ENCODE data around the gene CNNM4.

The CNNM4 gene

GRCh38 chr2:96860065-96861029 is 99.6 kb downstream of the CNNM4 start:
- no peak overlapping the region for H3K27ac ChIP-seq
- TF ChIP-seq, protein P1, sequence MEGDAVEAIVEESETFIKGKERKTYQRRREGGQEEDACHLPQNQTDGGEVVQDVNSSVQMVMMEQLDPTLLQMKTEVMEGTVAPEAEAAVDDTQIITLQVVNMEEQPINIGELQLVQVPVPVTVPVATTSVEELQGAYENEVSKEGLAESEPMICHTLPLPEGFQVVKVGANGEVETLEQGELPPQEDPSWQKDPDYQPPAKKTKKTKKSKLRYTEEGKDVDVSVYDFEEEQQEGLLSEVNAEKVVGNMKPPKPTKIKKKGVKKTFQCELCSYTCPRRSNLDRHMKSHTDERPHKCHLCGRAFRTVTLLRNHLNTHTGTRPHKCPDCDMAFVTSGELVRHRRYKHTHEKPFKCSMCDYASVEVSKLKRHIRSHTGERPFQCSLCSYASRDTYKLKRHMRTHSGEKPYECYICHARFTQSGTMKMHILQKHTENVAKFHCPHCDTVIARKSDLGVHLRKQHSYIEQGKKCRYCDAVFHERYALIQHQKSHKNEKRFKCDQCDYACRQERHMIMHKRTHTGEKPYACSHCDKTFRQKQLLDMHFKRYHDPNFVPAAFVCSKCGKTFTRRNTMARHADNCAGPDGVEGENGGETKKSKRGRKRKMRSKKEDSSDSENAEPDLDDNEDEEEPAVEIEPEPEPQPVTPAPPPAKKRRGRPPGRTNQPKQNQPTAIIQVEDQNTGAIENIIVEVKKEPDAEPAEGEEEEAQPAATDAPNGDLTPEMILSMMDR (conservative IDR thresholded peaks at IDR 0.05) = no peak

DNA sequence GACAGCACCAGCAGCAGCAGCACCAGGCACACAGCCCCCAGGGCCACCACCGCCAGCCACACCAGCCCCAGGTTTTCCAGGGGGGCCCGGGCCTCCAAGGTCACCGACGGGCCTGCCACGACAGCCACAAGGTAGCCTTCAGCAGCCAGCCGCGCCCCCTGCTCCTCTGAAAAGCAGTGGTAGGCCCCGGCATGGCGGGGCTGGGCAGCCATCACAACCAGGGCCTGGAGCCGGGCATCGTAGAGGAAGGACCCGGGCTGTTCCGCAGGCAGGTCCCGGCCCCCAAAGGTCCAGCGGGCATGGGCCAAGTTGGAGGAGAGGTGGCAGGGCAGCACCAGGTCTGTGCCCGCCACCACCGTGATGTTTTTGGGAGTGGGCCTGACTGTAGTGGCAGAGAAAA is 100.4 kb downstream of the CNNM4 start:
- H3K27ac ChIP-seq = no peak overlapping the region
- no peak for TF ChIP-seq ZFX (IDR thresholded peaks at IDR 0.05)
- TF ChIP-seq, protein P1 (conservative IDR thresholded peaks at IDR 0.05) = no peak
